Prostate gland (tissue), 2 donors: ENCODE results near the gene C1QL1. TPM values are rescaled to one million over a fixed set of nuclear protein-coding genes. Genes with fewer than 3 reads are reported as not detected.

Source experiments
- DNase-seq: peaks from one replicate; pipeline ENCODE4 v3.0.0-alpha.2; 2019; ENCODE audit warnings: low spot score
- H3K27ac ChIP-seq, 2 donors: fragments of 200-600 bp; sonication (generic); 2 replicates each; pipeline ENCODE4 v1.5.1; 2017 to 2019
- H3K27me3 ChIP-seq: fragments of 200-600 bp; sonication (generic); replicated peaks from 2 replicates; pipeline ENCODE4 v1.5.1; 2019; ENCODE audit not compliant: insufficient read depth
- H3K36me3 ChIP-seq, 2 donors: fragments of 200-600 bp; sonication (generic); 1 replicate in 1 of 2; 2 replicates in 1 of 2; pipeline versions ENCODE4 v1.5.1 to v1.8.1; 2017 to 2019
- H3K4me1 ChIP-seq: fragments of 200-600 bp; sonication (generic); replicated peaks from 2 replicates; pipeline ENCODE4 v1.5.1; 2019
- H3K4me3 ChIP-seq, 2 donors: fragments of 200-600 bp; sonication (generic); 2 replicates each; pipeline ENCODE4 v1.5.1; 2017 to 2019
- H3K9me3 ChIP-seq: fragments of 200-600 bp; sonication (generic); 2 replicates; pipeline ENCODE4 v1.5.1; 2017
- CTCF ChIP-seq, 4 experiments: fragments of 200-600 bp in 2 of 4; fragments of 450-650 bp in 2 of 4; sonication (generic) in 2 of 4; IDR thresholded peaks; 1 replicate in 3 of 4; 2 replicates in 1 of 4; pipeline ENCODE4 v1.5.1; 2016 to 2019; ENCODE audit warnings: antibody characterized with exemption in 4 of 4, mild to moderate bottlenecking in 2 of 4, moderate library complexity in 2 of 4
- POLR2A ChIP-seq: fragments of 450-650 bp; IDR thresholded peaks from one replicate; pipeline ENCODE4 v1.6.1; 2016; ENCODE audit warnings: antibody characterized with exemption, mild to moderate bottlenecking
- POLR2AphosphoS5 ChIP-seq: sonication (generic); formaldehyde crosslinking; IDR thresholded peaks from one replicate; pipeline ENCODE4 v1.6.1; 2017; ENCODE audit warnings: antibody characterized with exemption
- WGBS: methylation state at CpG from one replicate; pipeline ENCODE4 v1.1.5; 2018; 5-methylcytosine and 5-hydroxymethylcytosine counted together
- intact Hi-C: fragments of 100-400 bp; cut with DNase I; formaldehyde crosslinking; loops from one replicate; pipeline ENCODE4 v1.14.2; 2022
- total RNA-seq, 2 donors: library from RNA; depleted of rRNA; stranded (reverse); fragments of >200 nt; gene quantifications; one replicate each; pipeline ENCODE4 v1.1.0, GENCODE V29; 2016

C1QL1 gene
- total RNA-seq, 2 donors from 2014 or later: 0.87 to 1.1 TPM

GRCh38 chr17:44977814-44978550, 9.9 kb upstream of the C1QL1 start:
- TF ChIP-seq CTCF (IDR thresholded peaks at IDR 0.05) (no peak), POLR2A (no peak), POLR2AphosphoS5 (no peak)
- Histone ChIP-seq H3K4me3 (no peak overlapping the region), H3K27ac (peak overlapping the region; percentile 36 to 53), H3K9me3 (no peaks in the 10 kb centered on the region), H3K4me1 (no peaks in the 10 kb centered on the region), H3K27me3 (no peaks in the 10 kb centered on the region), H3K36me3 (no peaks in the 10 kb centered on the region)
- no peak for DNase-seq
- intact Hi-C loops: no loop called here
- WGBS: 53% methylated on average over 7 of the region's 7 CpGs

- H3K4me1 ChIP-seq: no peaks in the 10 kb centered on the region
- no peaks in the 10 kb centered on the region for H3K36me3 ChIP-seq
- no peaks in the 10 kb centered on the region for H3K9me3 ChIP-seq
- WGBS: 72% methylated on average over 3 of the region's 3 CpGs
- no peak for TF ChIP-seq POLR2A
- no peak for TF ChIP-seq POLR2AphosphoS5
- no peak for TF ChIP-seq CTCF (IDR thresholded peaks at IDR 0.05)
- H3K27me3 ChIP-seq: no peaks in the 10 kb centered on the region
- H3K4me3 ChIP-seq: no peak overlapping the region
- intact Hi-C loops: no loop called here
- peak overlapping the region in 1 of 2 donors; percentile 36 for H3K27ac ChIP-seq
- no peak for DNase-seq
Observed at GRCh38 chr17:44977065-44977464, 9.0 kb upstream of the C1QL1 start.

GRCh38 chr17:44976206-44976605, 8.1 kb upstream of the C1QL1 start:
- 60% methylated on average over 13 of the region's 13 CpGs for WGBS
- no peaks in the 10 kb centered on the region for H3K4me1 ChIP-seq
- H3K4me3 ChIP-seq: no peak overlapping the region
- H3K36me3 ChIP-seq: no peaks in the 10 kb centered on the region
- no peak for DNase-seq
- TF ChIP-seq POLR2A: no peak
- no peak for TF ChIP-seq CTCF (IDR thresholded peaks at IDR 0.05)
- no peak for TF ChIP-seq POLR2AphosphoS5
- no peaks in the 10 kb centered on the region for H3K9me3 ChIP-seq
- no peak overlapping the region for H3K27ac ChIP-seq
- intact Hi-C loops: no loop called here
- H3K27me3 ChIP-seq: no peaks in the 10 kb centered on the region

- Histone ChIP-seq H3K4me1 (no peaks in the 10 kb centered on the region), H3K27ac (no peak overlapping the region), H3K36me3 (no peaks in the 10 kb centered on the region), H3K27me3 (no peaks in the 10 kb centered on the region), H3K9me3 (no peaks in the 10 kb centered on the region), H3K4me3 (no peak overlapping the region)
- intact Hi-C loops: no loop called here
- DNase-seq: no peak
- WGBS: 87% methylated on average over 6 of the region's 6 CpGs
- no peak for TF ChIP-seq CTCF (IDR thresholded peaks at IDR 0.05)
- TF ChIP-seq POLR2A: no peak
- TF ChIP-seq POLR2AphosphoS5: no peak
Observed at GRCh38 chr17:44972953-44973352, 4.8 kb upstream of the C1QL1 start.

- TF ChIP-seq POLR2AphosphoS5: no peak
- no peak for TF ChIP-seq POLR2A
- TF ChIP-seq CTCF (IDR thresholded peaks at IDR 0.05): no peak
- DNase-seq: no peak
- no peak overlapping the region for H3K4me3 ChIP-seq
- no peak overlapping the region for H3K27ac ChIP-seq
- H3K9me3 ChIP-seq: no peaks in the 10 kb centered on the region
- H3K27me3 ChIP-seq: peaks cover 2% of the 10 kb centered on the region
- intact Hi-C loops: no loop called here
- no peaks in the 10 kb centered on the region for H3K4me1 ChIP-seq
- H3K36me3 ChIP-seq: no peaks in the 10 kb centered on the region
- WGBS: 77% methylated on average over 8 of the region's 8 CpGs
Observed at GRCh38 chr17:44971776-44972483, 3.8 kb upstream of the C1QL1 start.
